ENCODE results near the gene CERKL.

CERKL gene

DNA sequence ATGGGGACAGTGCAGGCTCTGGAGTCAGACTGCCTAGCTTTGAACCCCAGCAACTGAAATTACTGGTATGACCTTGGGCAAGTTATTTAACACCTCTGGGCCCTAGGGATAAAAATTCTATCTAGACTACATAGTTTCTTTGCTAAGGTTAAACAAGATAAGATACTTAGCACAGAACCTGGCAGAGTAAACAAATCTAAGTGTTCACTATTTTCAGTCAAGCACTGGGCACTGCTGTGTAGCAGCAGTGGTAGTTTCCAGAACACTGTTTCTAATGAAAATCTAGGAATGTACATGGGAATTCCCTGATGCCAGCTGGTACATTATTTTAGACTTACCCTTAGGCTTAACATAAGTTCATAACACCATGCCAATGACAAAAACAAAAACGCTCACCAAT lies 17.2 kb downstream of the CERKL start:
- Histone ChIP-seq H3K27ac (ENCODE audit: low read depth, low read length) (no peak overlapping the region), H3K9me2 (replicated peaks; ENCODE audit: control insufficient read depth, low read length) (no peaks in the 10 kb centered on the region), H3K9me3 (ENCODE audit: control insufficient read depth, insufficient read depth, low read length) (no peaks in the 10 kb centered on the region), H3K4me1 (ENCODE audit: control insufficient read depth, low read length) (no peaks in the 10 kb centered on the region), H4K20me1 (ENCODE audit: control insufficient read depth, insufficient read depth, low read depth, low read length) (no peaks in the 10 kb centered on the region), H3K4me2 (ENCODE audit: low read length) (no peak overlapping the region), H3K36me3 (ENCODE audit: control insufficient read depth, low read length) (no peaks in the 10 kb centered on the region), H3K4me3 (ENCODE audit: low read length) (no peak overlapping the region), H3F3A (ENCODE audit: control insufficient read depth, insufficient read depth) (no peaks in the 10 kb centered on the region), H3K27me3 (ENCODE audit: control insufficient read depth, low read length) (no peaks in the 10 kb centered on the region), H3K79me2 (ENCODE audit: control insufficient read depth, low read length) (no peaks in the 10 kb centered on the region)
- TF ChIP-seq, protein P1, sequence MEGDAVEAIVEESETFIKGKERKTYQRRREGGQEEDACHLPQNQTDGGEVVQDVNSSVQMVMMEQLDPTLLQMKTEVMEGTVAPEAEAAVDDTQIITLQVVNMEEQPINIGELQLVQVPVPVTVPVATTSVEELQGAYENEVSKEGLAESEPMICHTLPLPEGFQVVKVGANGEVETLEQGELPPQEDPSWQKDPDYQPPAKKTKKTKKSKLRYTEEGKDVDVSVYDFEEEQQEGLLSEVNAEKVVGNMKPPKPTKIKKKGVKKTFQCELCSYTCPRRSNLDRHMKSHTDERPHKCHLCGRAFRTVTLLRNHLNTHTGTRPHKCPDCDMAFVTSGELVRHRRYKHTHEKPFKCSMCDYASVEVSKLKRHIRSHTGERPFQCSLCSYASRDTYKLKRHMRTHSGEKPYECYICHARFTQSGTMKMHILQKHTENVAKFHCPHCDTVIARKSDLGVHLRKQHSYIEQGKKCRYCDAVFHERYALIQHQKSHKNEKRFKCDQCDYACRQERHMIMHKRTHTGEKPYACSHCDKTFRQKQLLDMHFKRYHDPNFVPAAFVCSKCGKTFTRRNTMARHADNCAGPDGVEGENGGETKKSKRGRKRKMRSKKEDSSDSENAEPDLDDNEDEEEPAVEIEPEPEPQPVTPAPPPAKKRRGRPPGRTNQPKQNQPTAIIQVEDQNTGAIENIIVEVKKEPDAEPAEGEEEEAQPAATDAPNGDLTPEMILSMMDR (IDR thresholded peaks at IDR 0.05; ENCODE audit: low read depth, low read length, poor library complexity, severe bottlenecking): no peak
- no peak for TF ChIP-seq EZH2phosphoT487 (IDR thresholded peaks at IDR 0.05; ENCODE audit: borderline replicate concordance, low read length)

GRCh38 chr2:181632733-181633401 lies 24.0 kb downstream of the CERKL start:
- Histone ChIP-seq H3K9me3 (ENCODE audit: control insufficient read depth, insufficient read depth, low read length) (no peaks in the 10 kb centered on the region), H3K4me3 (ENCODE audit: low read length) (no peak overlapping the region), H4K20me1 (ENCODE audit: control insufficient read depth, insufficient read depth, low read depth, low read length) (no peaks in the 10 kb centered on the region), H3K79me2 (ENCODE audit: control insufficient read depth, low read length) (no peaks in the 10 kb centered on the region), H3K27me3 (ENCODE audit: control insufficient read depth, low read length) (no peaks in the 10 kb centered on the region), H3K27ac (ENCODE audit: low read depth, low read length) (no peak overlapping the region), H3K36me3 (ENCODE audit: control insufficient read depth, low read length) (no peaks in the 10 kb centered on the region), H3F3A (ENCODE audit: control insufficient read depth, insufficient read depth) (no peaks in the 10 kb centered on the region), H3K9me2 (replicated peaks; ENCODE audit: control insufficient read depth, low read length) (no peaks in the 10 kb centered on the region), H3K4me2 (ENCODE audit: low read length) (no peak overlapping the region), H3K4me1 (ENCODE audit: control insufficient read depth, low read length) (no peaks in the 10 kb centered on the region)
- TF ChIP-seq, protein P1 (IDR thresholded peaks at IDR 0.05; ENCODE audit: low read depth, low read length, poor library complexity, severe bottlenecking): no peak
- TF ChIP-seq EZH2phosphoT487 (IDR thresholded peaks at IDR 0.05; ENCODE audit: borderline replicate concordance, low read length): no peak

DNA sequence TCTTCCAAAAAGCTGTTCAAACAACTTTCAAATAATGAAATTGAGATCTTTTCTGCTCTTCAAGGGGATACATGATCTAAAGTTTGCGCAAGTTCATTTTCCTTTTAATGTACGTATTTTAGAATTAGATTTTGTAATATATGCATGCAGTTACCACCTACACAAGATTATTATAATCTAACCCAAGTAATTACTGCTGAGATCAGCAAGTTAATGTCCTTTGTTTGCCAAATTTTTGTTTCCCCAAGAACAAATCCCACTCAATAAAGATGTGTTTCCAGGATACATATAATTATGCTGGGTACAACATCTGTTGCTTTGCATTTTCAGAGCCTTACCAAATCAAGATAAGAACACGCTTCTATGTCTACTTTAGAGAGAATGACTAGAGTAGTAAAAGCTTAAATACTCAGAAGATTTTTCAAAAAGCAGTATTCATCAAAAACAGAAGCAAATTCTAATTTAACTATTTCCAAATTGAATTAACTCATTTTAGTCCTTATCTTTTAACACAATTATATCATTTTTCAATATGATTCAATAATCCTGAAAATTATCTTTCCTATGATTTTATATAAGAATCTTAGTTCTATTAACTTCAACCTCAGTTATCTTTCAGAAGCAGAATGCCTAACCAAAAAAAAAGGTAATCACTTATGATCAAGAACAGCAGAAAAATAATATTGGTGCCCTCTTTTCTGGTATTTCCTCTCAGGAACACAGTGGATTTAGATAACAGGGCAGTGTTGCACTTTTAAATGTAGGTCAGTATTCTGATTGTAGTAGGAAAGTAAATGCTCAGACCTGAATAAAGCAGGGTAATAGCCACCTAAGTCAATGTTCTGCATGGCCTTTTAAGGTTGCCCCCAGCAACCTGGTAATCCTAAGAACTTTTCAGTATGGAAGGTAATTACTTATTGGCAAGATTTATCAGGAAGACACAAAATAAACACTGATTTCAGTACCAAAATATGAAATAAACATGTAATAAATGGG lies 28.0 kb downstream of the CERKL start:
- H3K4me1 ChIP-seq (ENCODE audit: control insufficient read depth, low read length): no peaks in the 10 kb centered on the region

More for the DNA sequence above, 28.0 kb downstream of the CERKL start:
- no peaks in the 10 kb centered on the region for H3K79me2 ChIP-seq (ENCODE audit: control insufficient read depth, low read length)
- H3K36me3 ChIP-seq (ENCODE audit: control insufficient read depth, low read length): no peaks in the 10 kb centered on the region
- no peaks in the 10 kb centered on the region for H3K9me3 ChIP-seq (ENCODE audit: control insufficient read depth, insufficient read depth, low read length)
- no peak overlapping the region for H3K4me3 ChIP-seq (ENCODE audit: low read length)
- no peaks in the 10 kb centered on the region for H3F3A ChIP-seq (ENCODE audit: control insufficient read depth, insufficient read depth)
- H3K27ac ChIP-seq (ENCODE audit: low read depth, low read length): no peak overlapping the region
- H3K9me2 ChIP-seq (replicated peaks; ENCODE audit: control insufficient read depth, low read length): no peaks in the 10 kb centered on the region
- TF ChIP-seq, protein P1 (IDR thresholded peaks at IDR 0.05; ENCODE audit: low read depth, low read length, poor library complexity, severe bottlenecking): no peak
- no peak for TF ChIP-seq EZH2phosphoT487 (IDR thresholded peaks at IDR 0.05; ENCODE audit: borderline replicate concordance, low read length)
- H3K27me3 ChIP-seq (ENCODE audit: control insufficient read depth, low read length): no peaks in the 10 kb centered on the region
- H3K4me2 ChIP-seq (ENCODE audit: low read length): no peak overlapping the region
- H4K20me1 ChIP-seq (ENCODE audit: control insufficient read depth, insufficient read depth, low read depth, low read length): no peaks in the 10 kb centered on the region
